NCI-H526 treated with DMSO at 0.1 percent for 48 hours (cell line): Measurements from ENCODE around the gene GNB5.
"Not testable (repeated sequence)": the region's sequence is repeated elsewhere in the genome, so short reads cannot be mapped to it uniquely, and the experiment has no call there.

Experiments used
- DNase-seq: peaks from one replicate; lab custom pipeline; 2025; lab: John Stamatoyannopoulos, UW

The GNB5 gene

DNA sequence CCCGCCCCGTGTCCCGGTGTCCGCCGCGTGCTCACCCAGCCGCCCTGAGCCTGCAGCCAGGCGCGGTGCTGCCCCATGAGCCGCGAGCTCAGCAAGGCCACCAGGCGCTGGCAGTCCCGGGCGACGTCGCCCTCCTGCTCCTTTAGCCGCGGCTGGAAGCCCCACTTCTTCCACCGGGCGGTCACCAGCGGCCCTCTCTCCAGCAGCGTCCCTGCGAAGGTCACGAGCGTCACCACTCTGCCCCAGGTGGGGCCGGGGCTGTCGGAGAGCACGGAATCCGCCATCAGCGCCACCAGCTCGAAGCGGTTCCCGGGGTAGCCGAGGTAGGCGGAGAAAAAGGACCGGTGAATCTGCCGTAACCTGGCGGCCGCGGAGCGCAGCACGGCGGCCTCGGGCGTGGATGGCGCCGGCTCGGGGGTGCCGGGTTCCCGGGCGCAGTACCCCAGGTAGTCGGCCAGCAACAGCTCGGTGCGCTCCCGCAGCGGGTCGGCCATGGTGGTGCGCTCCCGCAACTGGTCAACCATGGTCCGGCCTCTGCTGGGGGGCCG is 78.9 kb downstream of the GNB5 start:
- DNase-seq: peak; percentile 20

DNA sequence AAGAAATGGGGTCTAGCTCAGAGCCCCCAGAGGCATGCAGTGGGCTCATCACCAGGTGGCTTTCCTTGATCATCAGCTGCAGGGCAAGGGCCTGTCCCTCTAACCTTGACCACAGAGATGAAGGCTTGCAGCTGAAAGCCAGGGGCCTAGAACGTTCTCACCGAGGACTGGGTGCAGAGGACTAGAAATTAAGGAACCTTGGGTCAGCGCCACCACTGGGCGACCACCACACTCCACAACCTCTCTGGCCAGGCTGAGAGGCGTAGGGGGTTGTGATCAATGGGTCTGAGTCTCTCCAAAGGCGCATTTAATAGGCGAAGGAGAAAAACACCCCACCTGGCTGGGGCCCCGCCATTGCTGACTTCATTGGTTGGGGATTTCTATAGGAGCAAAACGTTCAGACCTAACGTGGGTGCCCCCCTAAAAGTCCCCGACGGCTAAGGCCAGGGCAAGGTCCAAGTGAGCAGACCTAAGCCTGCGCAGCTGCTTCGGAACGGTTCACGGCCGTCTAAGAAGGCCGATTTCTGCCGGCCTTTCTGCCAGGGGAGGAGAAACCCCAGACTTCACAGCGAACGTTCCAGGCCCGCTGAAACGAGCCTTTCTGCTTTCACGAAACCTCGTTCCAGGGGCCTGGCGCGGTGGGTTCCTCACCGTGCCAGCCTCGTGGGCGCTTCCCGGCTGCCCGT is 79.5 kb downstream of the GNB5 start:
- no peak for DNase-seq

DNA sequence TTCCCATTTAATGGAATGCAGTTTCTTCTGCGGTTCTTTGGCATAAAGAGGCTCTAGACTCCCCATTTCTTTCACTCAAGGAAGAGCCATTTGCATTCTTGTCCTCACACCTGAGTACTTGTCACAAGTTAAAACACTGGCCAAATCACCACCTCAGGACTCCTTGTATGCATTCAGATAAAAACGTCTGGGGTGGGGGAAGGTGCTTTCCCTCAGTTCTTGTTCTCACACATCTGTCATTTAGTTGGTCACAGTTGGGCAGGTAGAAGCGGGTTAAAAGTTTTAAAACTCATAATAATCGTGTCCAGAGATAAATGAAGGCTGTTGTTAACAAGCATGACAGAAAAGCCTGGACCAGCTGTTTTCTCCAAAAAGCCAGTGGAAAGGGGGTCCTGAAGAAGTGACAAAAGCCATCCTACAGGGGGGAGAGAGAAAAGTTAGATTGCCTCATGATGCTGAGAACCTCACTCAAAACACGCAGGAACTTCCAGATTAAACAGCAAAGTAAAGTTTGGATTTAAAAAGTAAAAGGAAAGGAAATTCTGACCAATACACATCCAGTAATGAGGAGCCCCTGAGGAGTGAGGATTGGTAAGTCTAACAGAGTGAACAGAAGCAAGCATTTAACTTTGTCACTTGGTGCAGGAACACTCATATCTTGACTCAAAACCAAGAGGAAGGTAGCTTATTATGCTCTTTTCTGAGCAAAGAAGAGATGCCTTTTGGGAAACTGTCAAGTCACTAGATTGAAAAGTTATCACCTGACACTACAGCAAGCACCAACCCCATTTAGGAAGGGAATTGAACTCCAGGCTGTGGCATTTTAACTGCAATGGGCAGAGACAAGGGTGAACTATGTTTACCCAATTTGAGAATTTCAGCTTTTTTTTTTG is 81.4 kb downstream of the GNB5 start:
- no peak for DNase-seq

DNA sequence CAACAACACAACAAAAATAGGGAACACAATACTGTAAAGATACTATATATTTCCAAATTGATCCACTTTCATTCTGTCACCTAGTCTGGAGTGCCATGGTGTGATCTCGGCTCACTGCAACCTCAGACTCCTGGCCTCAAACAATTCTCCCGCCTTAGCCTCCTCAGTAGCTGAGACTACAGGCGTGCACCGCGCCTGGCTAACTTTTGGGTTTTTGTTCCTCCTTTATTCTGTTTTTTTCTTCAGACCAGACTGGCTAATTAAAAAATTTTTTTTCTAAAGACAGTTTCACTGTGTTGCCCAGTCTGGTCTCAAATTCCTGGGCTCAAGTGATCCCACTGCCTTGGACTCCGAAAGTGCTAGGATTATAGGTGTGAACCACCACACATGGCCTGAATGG is 84.0 kb downstream of the GNB5 start:
- no peak for DNase-seq

DNA sequence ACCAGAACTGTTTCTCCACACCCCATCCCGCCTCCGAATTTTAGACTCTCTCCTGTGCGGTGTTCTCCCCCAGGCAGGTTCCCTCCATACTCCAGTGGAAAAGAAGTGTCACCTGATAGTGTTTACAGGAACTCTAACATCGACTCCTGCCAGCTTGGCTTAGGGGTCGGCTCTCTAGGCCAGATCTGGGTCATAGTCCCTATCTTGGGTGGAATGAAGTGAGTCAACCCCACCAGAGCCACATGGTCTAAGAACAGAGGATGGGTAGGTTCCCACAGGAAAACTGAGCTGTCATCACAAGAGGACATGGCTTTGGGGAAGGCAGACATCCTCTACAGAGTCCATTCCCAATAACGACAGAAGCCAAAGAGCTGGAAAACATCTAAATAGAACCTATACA is 84.6 kb downstream of the GNB5 start:
- no peak for DNase-seq

DNA sequence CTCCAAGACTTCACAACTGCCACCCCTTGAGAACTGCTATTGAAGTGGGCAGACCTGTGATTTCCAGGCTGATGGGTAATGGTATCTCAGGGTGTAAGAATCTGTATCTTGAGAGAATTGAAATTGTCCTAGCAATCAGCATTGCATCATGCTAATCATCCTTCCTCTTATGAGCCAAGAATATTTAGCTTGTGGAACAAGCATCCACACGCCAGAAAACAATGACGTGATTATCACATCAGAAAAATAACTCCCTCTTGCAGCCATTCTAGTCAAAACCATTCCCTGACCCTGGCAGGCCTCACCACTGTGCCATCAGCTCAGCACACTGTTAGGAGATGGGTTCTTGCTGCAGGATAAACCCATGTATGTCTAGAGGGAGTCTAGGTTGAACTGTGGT is 85.3 kb downstream of the GNB5 start:
- no peak for DNase-seq

DNA sequence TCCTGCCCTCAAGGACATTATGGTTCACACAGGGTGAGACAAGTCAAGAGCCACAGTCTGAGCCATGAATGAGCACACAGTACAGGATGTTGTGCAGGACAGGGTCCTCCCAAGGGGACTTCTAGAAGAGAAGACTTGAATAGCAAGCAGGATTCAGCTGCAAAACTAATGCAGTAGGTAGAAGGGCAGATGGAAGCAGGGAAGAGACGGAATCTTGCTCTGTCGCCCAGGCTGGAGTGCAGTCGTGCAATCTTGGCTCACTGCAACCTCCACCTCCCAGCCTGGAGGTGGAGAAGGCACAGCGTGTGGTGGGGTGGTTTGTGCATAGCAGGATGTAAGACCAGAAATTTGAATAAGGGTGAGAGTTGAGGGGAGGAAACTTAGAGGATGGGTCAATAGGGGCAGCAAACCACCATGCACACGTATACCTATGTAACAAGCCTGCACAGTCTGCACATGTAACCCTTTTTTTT is 86.6 kb downstream of the GNB5 start:
- DNase-seq: no peak

DNA sequence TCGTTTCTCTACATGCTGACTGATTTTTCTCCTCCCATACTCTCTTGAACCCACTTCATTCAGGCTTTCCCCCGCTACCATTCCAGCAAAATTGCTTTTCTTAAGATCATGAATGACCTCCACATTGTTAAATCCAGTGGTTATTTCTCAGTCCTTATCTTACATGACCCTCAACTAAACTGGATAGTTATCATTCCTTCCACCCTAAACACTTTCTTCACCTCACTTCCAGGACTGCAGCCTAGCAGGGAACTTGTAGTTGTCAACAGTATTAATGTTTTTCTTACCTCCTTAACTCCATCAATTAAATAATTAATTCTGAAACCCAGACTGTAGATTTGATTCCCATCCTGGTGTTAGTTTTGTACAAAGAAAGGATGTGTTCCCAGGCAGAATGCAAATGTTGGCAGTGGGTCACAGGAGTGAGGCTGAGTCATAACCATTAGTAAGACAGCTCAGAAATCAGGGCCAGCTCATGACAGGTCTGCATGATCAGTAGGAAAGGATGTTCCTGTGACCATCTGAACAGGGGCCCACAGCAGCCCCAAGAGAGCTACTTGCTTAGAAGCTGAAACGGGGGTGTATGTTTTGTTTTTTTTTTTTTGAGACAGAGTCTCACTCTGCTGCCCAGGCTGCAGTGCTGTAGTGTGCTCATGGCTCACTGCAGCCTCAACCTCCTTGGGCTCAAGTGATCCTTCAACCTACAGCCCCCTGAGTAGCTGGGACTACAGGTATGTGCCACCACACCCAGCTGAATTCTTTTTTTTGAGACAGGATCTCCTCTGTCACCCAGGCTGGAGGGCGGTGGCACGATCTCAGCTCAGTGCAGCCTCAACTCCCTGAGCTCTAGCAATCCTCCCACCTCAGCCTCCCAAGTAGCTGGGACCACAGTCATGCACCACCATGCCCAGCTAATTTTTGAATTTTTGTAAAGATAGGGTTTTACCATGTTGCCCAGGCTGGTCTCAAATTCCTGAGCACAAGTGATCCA is 87.7 kb downstream of the GNB5 start:
- no peak for DNase-seq

DNA sequence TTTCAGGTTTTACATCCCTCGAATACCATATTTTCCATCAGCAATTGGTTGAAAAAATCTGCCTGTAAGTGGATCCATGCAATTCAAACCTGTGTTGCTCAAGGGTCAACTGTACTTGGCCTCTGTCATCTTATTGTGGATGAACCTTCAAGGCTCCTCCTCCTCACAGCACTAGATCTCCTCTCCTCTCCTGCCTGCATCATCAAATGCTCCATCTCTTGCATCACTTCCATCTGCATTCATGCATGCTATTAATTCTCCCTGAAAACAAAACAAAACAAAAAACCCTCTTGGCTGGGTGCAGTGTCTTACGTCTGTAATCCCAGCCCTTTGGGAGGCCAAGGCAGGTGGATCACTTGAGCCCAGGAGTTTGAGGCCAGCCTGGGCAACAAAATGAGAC is 88.7 kb downstream of the GNB5 start:
- DNase-seq: no peak

DNA sequence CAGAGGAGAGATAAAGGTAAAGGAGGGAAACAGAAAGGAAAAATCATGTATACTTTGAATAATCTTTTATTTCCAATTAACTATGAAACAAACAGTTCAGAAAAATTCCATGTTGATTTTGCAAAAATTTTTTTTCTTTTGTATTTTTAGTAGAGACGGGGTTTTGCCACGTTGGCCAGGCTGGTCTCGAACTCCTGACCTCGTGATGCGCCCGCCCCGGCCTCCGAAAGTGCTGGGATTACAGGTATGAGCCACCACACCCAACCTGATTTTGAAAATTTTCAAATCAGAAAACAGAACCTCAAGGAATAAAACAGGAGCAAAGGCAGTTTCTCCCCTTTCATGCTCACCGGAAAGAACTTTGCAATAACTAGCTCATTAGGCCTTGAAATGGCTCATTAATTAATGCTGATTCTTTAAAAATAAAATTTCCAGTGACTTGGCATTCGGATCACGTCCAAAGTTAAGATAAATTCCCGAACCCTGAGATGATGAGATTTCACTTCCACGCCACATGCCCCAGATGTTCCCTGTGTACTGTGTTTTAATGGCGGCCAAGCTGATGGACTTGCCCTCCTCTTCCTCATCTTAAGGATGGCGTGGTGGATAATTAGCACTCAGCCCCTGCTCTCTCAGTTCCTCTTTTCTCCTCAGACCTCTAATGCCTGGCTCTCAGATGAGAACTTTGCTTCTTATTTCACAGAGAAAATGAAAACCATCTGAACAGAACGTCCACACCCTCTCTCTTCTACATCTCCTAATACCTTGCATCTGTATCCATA is 89.5 kb downstream of the GNB5 start:
- no peak for DNase-seq

DNA sequence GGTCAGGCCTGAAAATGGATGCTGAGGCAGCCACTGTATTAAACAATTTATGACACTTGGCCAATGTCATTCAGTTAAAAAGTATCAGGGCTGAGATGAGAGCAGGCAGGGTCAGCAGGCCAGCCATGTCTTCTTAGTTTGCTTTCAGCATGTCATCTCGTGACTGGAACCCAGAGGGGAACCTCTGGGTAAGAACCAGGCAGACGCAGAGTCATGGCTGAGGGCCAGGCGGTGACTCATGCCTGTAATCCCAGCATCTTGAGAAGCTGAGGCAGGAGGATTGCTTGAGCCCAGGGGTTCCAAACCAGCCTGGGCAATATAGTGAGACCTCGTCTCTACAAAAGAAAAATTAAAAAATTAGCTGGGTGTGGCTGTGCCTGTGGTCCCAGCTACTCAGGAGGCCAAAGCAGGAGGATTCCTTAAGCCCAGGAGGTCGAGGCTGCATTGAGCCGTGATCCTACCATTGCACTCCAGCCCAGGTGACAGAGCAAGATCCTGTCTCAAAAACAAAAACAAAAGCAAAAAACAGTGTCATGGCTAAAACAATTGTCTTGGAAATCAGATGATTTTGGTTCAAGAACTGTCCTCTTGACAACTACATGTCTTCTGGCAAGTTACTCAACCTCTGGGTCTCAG is 90.3 kb downstream of the GNB5 start:
- DNase-seq: no peak

DNA sequence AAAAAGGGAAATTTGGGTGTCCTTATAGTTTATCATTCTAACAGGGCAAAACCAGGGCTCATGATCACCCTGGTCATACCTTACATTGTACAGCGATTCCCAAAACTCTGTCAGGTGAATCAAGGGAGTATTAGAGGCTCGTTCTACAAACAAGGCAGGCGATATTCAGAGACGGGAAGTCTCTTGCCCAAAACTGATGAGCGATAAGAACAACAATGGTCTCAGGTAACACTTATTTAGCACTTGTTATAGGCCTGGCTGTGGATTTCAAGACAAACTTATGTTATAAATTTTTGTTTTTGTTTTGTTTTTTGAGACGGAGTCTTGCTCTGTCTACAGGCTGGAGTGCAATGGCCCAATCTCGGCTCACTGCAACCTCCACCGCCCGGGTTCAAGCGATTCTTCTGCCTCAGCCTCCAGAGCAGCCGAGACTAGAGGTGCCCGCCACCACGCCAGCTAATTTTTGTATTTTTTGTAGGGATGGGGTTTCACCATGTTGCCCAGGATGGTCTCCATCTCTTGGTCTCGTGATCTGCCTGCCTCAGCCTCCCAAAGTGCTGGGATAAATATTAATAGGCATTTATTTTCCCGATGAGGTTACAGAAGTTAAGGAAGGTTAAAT is 91.4 kb downstream of the GNB5 start:
- no peak for DNase-seq

DNA sequence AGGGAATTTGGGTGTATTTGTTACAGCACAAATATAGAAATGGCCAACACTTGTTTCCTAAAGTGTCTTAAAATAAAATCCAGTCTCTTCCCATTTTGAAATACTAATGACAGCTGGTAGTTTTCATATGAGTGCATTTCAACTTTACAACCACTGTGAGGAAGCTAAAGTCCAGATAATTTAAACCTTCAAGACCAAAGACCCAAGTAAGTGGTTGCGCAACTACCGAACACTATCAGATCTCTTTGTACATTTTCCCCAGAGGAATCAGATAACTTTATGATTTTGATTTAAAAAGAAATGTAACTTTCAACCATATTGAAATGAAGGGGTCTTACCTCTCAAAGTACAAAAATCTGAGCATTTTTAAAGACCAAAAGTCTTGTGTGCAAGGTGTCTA is 92.9 kb downstream of the GNB5 start:
- DNase-seq: no peak

DNA sequence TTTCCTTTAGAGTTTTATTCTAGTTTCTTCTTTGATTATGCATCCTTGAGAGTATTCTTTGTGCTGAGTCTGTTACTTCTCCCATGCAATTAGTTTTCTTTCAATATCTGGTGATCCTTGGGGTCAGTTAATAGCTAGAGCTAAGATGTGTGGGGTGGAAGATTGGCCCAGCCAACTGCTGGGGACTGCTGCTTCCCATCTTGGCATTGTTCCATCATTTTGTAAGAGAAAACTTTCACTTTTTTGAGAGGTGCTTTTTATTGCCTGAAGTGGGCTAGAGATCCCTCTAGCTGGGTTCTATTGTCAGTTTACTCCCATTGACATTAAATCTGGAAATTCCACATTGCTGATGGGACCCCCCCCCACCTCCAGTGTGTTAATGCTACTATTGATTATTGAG is 94.0 kb downstream of the GNB5 start:
- DNase-seq: no peak

DNA sequence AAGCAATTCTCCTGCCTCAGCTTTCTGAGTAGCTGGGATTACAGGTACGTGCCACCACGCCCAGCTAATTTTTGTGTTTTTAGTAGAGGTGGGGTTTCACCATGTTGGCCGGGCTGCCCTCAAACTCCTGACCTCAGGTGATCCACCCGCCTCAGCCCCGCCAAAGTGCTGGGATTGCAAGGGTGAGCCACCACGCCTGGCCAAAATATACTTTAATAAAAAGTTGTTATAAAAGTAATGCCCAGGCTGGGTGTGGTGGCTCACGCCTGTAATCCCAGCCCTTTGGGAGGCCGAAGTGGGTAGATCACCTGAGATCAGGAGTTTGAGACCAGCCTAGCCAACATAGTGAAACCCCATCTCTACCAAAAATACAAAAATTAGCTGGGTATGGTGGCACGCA is 94.7 kb downstream of the GNB5 start:
- DNase-seq: not testable (repeated sequence)

DNA sequence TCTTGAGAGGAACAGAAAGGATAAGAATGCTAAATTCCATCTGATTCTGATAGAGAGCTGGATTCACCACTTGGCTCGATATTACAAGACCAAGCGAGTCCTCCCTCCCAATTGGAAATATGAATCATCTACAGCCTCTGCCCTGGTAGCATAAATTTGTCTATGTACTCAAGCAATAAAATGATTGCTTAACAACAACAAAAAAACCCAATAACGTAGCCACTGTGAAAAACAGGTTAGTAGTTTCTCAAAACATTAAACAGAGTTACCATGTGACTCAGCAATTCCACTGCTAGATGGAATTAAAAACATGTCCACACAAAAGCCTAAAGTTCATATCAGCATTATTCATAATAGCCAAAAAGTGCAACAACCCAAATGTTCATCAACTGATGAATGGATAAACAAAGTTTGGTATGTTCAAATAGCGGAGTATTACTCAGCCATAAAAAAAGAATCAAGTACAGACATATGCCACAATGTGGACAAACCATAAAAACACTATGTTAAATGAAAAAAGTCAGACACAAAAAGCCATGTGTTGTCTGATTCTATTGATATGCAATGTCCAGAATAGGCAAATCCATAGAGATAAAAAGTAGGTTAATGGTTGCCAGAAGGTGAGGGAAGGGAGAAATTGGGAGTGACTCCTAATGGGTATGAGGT is 95.5 kb downstream of the GNB5 start:
- no peak for DNase-seq

DNA sequence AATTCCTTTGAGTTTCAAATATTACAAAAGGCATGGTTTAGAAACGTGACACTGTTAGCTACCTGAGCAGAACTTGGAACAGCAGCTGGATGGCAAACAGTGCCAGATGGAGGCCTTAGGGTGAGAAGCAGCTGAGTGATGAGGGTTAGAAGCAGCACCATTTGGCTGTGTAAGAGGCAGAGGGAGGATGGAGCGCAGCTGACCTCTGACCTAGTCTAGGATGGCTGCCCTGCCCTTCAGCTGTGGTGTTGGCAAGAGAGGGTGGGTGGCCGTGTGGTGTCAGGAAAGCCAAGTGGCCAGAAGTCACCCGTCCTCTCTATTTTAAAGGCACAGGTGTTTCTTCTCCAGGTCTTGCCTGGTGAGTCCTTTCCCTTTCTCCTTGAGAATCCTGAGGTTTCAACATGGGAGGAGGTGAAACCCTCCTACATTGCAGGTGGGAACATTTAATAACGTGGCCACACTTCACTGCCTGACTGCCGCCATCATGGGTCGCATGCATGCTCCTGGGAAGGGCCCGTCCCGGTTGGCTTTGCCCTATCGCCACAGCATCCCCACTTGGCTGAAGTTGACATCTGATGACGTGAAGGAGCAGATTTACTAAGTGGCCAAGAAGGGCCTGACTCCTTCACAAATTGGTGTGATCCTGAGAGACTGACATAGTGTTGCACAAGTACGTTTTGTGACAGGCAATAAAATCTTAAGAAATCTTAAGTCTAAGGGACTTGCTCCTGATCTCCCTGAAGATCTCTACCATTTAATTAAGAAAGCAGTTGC is 96.2 kb downstream of the GNB5 start:
- DNase-seq: no peak

DNA sequence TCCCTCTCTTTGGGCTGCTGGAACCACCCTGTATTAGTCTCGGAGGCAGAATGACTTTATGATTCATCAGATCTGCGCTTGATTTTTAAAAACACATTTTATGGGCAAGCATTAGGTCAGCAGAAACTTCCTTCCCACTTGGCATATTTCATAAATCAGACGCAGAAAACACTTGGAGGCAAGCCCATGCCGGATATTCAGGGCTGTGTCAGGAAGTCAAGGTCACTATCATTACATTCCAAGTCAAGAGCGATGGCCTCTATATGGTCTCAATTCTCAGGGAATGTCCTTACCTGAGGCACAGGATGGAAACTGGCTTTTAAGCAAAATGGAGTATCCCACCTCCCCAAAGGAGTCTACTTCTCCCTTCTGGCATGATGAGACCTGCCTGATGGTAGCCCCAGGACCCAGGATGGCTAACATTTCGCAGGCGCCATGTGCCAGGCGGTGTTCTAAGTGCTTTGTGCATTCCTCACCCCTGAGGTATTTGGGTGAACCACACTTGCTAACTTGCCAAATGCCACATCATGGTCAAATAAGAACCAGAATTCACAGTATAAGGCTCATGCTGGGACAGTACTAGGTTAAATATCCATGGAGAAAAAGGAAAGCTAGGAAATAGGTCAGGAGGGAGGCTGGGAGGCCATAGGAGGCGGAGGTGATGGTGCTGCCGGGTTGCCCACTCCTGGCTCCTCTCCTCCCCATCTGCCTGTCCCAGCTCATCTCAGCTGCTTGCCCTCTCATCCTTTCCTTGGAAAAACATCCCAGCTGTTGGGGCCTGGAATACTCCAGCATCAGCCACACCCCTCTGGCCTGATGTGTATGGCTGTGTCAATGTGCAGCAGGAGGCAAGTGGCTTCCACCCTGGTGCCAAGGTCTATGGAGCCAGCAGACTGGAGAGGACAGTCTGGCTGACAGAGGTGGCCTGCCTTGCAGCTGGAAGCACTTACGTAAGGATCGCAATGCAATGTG is 97.4 kb downstream of the GNB5 start:
- no peak for DNase-seq
